ENCODE measurements around the gene DHCR7. TPM values are rescaled to one million over a fixed set of nuclear protein-coding genes. Genes with fewer than 3 reads are reported as not detected.

DHCR7 gene
- polyA plus RNA-seq, 1 of the 3 experiments (the other 2 are of a cell fraction), result 21.4 TPM

DNA sequence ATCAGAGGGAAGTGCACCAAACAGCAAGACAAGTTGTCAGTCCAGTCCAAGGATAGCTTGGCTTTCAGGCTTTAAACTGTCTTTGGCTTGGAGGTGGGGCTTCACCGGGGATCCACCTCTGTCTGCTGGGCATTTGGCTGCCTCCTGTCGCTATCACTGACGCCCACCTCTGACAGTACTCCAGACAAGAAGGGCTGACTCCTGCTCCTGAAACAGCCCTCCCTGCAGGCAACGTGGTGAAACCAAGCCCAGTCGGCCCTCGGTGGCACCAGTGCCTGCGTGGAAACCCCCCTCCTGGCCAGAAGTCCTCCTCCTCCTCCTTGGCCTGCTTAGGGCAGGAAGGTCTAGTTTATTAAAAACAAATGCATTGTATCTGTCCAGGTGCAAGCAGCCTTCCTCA lies 16.9 kb downstream of the DHCR7 start:
- ChIA-PET CTCF (no interaction called here), POLR2A (no interaction called here)
- no peaks in the 10 kb centered on the region for H3K9me2 ChIP-seq
- H4K20me1 ChIP-seq (ENCODE audit: insufficient read depth), result no peaks in the 10 kb centered on the region
- no peak overlapping the region for H3K27ac ChIP-seq (ENCODE audit: low read depth in 2 of 2, low read length in 1 of 2)
- H3K4me2 ChIP-seq, result no peak overlapping the region
- no peaks in the 10 kb centered on the region; a peak in 1 of 4 replicates for H3K4me1 ChIP-seq (ENCODE audit: control insufficient read depth in 1 of 2, insufficient read depth in 2 of 2, low read depth in 1 of 2, low read length in 1 of 2)
- H3K4me3 ChIP-seq (ENCODE audit: low read depth in 2 of 2, low read length in 1 of 2), result no peak overlapping the region
- H2AFZ ChIP-seq (ENCODE audit: low read depth), result no peak overlapping the region
- H3K9ac ChIP-seq, result no peak overlapping the region
- H3K9me3 ChIP-seq, result no peaks in the 10 kb centered on the region
- H3K36me3 ChIP-seq (replicated peaks in 1 of 2; ENCODE audit: control insufficient read depth in 1 of 2, insufficient read depth in 2 of 2, low read length in 1 of 2), result peaks cover 0 to 2% of the 10 kb centered on the region in 2 experiments
- H3K79me2 ChIP-seq (ENCODE audit: insufficient read depth), result no peaks in the 10 kb centered on the region
- DNase-seq, result no peak
- no peaks in the 10 kb centered on the region for H3F3A ChIP-seq (replicated peaks; ENCODE audit: insufficient read depth)
- TF ChIP-seq, protein P1, sequence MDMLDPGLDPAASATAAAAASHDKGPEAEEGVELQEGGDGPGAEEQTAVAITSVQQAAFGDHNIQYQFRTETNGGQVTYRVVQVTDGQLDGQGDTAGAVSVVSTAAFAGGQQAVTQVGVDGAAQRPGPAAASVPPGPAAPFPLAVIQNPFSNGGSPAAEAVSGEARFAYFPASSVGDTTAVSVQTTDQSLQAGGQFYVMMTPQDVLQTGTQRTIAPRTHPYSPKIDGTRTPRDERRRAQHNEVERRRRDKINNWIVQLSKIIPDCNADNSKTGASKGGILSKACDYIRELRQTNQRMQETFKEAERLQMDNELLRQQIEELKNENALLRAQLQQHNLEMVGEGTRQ (IDR thresholded peaks at IDR 0.05; ENCODE audit: borderline replicate concordance, low read depth, low read length), result no peak
- TF ChIP-seq USF1 (IDR thresholded peaks at IDR 0.05; ENCODE audit: borderline replicate concordance, low read depth) (no peak), FOXJ3 (CRISPR knock-in tag; IDR thresholded peaks at IDR 0.05) (no peak), IRF3 (IDR thresholded peaks at IDR 0.05; ENCODE audit: low read depth, low read length) (no peak)
- no peaks in the 10 kb centered on the region for H3K27me3 ChIP-seq (ENCODE audit: insufficient read depth)
- WGBS (ENCODE audit: low lambda C conversion rate), result 60% methylated on average over 1 of the region's 7 CpGs

GRCh38 chr11:71430166-71430565 lies 18.0 kb downstream of the DHCR7 start:
- Histone ChIP-seq H4K20me1 (ENCODE audit: insufficient read depth) (no peaks in the 10 kb centered on the region), H3K79me2 (ENCODE audit: insufficient read depth) (no peaks in the 10 kb centered on the region), H3K9ac (no peak overlapping the region), H3K9me3 (no peaks in the 10 kb centered on the region), H3K36me3 (replicated peaks in 1 of 2; ENCODE audit: control insufficient read depth in 1 of 2, insufficient read depth in 2 of 2, low read length in 1 of 2) (no peaks in the 10 kb centered on the region), H3F3A (replicated peaks; ENCODE audit: insufficient read depth) (no peaks in the 10 kb centered on the region), H3K27ac (ENCODE audit: low read depth in 2 of 2, low read length in 1 of 2) (no peak overlapping the region), H3K27me3 (ENCODE audit: insufficient read depth) (no peaks in the 10 kb centered on the region), H2AFZ (ENCODE audit: low read depth) (no peak overlapping the region), H3K9me2 (no peaks in the 10 kb centered on the region), H3K4me2 (no peak overlapping the region), H3K4me1 (ENCODE audit: control insufficient read depth in 1 of 2, insufficient read depth in 2 of 2, low read depth in 1 of 2, low read length in 1 of 2) (no peaks in the 10 kb centered on the region; a peak in 1 of 4 replicates), H3K4me3 (ENCODE audit: low read depth in 2 of 2, low read length in 1 of 2) (no peak overlapping the region)
- no peak for TF ChIP-seq RCOR1 (IDR thresholded peaks at IDR 0.05; ENCODE audit: low read length)
- no peak for TF ChIP-seq MEF2A (IDR thresholded peaks at IDR 0.05; ENCODE audit: borderline replicate concordance, low read depth)
- TF ChIP-seq POLR2AphosphoS5 (IDR thresholded peaks at IDR 0.05; ENCODE audit: low read depth, low read length), result no peak
- TF ChIP-seq NFIC (IDR thresholded peaks at IDR 0.05; ENCODE audit: borderline replicate concordance), result no peak
- no peak for TF ChIP-seq SMC3 (IDR thresholded peaks at IDR 0.05; ENCODE audit: low read depth, low read length)
- no peak for TF ChIP-seq FOSL2 (IDR thresholded peaks at IDR 0.05; ENCODE audit: borderline replicate concordance, low read depth)
- TF ChIP-seq ELF1 (IDR thresholded peaks at IDR 0.05), result no peak
- no peak for TF ChIP-seq TCF12 (IDR thresholded peaks at IDR 0.05)
- TF ChIP-seq, protein P2, sequence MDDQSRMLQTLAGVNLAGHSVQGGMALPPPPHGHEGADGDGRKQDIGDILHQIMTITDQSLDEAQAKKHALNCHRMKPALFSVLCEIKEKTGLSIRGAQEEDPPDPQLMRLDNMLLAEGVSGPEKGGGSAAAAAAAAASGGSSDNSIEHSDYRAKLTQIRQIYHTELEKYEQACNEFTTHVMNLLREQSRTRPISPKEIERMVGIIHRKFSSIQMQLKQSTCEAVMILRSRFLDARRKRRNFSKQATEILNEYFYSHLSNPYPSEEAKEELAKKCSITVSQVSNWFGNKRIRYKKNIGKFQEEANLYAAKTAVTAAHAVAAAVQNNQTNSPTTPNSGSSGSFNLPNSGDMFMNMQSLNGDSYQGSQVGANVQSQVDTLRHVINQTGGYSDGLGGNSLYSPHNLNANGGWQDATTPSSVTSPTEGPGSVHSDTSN (IDR thresholded peaks at IDR 0.05), result no peak
- no peak for TF ChIP-seq MAX (IDR thresholded peaks at IDR 0.05; ENCODE audit: low read depth)
- no peak for TF ChIP-seq YY1 (IDR thresholded peaks at IDR 0.05; ENCODE audit: low read depth)
- TF ChIP-seq RXRA (IDR thresholded peaks at IDR 0.05; ENCODE audit: borderline replicate concordance, low read depth), result no peak
- no peak for TF ChIP-seq TEAD4 (IDR thresholded peaks at IDR 0.05; ENCODE audit: borderline replicate concordance, insufficient read depth)
- TF ChIP-seq IRF3 (IDR thresholded peaks at IDR 0.05; ENCODE audit: low read depth, low read length), result no peak
- no peak for TF ChIP-seq FOXJ3 (CRISPR knock-in tag; IDR thresholded peaks at IDR 0.05)
- TF ChIP-seq RFX5 (IDR thresholded peaks at IDR 0.05; ENCODE audit: low read length), result no peak
- no peak for DNase-seq
- POLR2A ChIA-PET, result no interaction called here
- CTCF ChIA-PET, result interaction anchor here (1.3 kb wide), 1 partner anchor 10 kb away, joined by 4 read pairs; no protein-coding TSS in a partner anchor
- WGBS (ENCODE audit: low lambda C conversion rate), result 71% methylated on average over 5 of the region's 9 CpGs
